HEK293 (cell line): ENCODE measurements around the gene ELAC2.

Source experiments
- GLIS2 ChIP-seq: fragments of 450-650 bp; formaldehyde crosslinking; IDR thresholded peaks from 2 replicates; pipeline ENCODE4 v1.5.1; 2016; ENCODE audit warnings: missing biosample characterization, missing genetic modification characterization
- ZNF114 ChIP-seq: fragments of 450-650 bp; formaldehyde crosslinking; IDR thresholded peaks from 2 replicates; pipeline ENCODE4 v1.5.0; 2017; ENCODE audit warnings: missing biosample characterization, missing genetic modification characterization
- ZNF138 ChIP-seq: fragments of 450-650 bp; formaldehyde crosslinking; IDR thresholded peaks from 2 replicates; pipeline ENCODE4 v1.5.1; 2016; ENCODE audit warnings: missing biosample characterization, missing genetic modification characterization, borderline replicate concordance
- ZNF184 ChIP-seq: fragments of 450-650 bp; IDR thresholded peaks from 2 replicates; pipeline ENCODE4 v1.5.1; 2018; ENCODE audit warnings: missing biosample characterization, mild to moderate bottlenecking, missing genetic modification characterization
- ZNF416 ChIP-seq: fragments of 450-650 bp; formaldehyde crosslinking; IDR thresholded peaks from 2 replicates; pipeline ENCODE4 v1.5.1; 2016; ENCODE audit warnings: missing biosample characterization, missing genetic modification characterization
- ZNF510 ChIP-seq: fragments of 450-650 bp; formaldehyde crosslinking; IDR thresholded peaks from 2 replicates; pipeline ENCODE4 v1.5.1; 2018; ENCODE audit warnings: mild to moderate bottlenecking, missing genetic modification characterization, missing biosample characterization; ENCODE audit not compliant: insufficient replicate concordance
- ZNF585B ChIP-seq: fragments of 450-650 bp; formaldehyde crosslinking; IDR thresholded peaks from 2 replicates; pipeline ENCODE4 v1.5.1; 2016; ENCODE audit warnings: missing biosample characterization, missing genetic modification characterization
- TF ChIP-seq, protein P1 (sequence below): fragments of 450-650 bp; formaldehyde crosslinking; IDR thresholded peaks from 2 replicates; pipeline ENCODE4 v1.5.1; 2016; ENCODE audit warnings: missing biosample characterization, missing genetic modification characterization
- TF ChIP-seq, protein P2 (sequence below): fragments of 450-650 bp; formaldehyde crosslinking; IDR thresholded peaks from 2 replicates; pipeline ENCODE4 v1.5.1; 2016; ENCODE audit warnings: missing biosample characterization, missing genetic modification characterization

DNA sequence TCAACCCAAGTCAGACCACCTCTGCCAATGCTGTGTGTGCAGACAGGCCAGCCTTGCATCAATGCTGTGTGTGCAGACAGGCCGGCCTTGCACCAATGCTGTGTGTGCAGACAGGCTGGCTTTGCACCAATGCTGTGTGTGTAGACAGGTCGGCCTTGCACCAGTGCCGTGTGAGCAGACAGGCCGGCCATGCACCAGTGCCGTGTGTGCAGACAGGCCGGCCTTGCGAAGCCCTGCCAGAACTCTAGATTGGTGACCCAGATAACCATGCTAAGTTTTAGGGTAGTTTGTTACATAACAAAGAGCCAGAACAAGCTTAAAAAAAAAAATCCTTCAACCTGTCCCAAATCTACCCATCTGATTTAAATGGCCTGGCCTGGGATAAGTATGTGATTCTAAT is 54.3 kb downstream of the ELAC2 start:
- TF ChIP-seq GLIS2 = no peak
- TF ChIP-seq, protein P1, sequence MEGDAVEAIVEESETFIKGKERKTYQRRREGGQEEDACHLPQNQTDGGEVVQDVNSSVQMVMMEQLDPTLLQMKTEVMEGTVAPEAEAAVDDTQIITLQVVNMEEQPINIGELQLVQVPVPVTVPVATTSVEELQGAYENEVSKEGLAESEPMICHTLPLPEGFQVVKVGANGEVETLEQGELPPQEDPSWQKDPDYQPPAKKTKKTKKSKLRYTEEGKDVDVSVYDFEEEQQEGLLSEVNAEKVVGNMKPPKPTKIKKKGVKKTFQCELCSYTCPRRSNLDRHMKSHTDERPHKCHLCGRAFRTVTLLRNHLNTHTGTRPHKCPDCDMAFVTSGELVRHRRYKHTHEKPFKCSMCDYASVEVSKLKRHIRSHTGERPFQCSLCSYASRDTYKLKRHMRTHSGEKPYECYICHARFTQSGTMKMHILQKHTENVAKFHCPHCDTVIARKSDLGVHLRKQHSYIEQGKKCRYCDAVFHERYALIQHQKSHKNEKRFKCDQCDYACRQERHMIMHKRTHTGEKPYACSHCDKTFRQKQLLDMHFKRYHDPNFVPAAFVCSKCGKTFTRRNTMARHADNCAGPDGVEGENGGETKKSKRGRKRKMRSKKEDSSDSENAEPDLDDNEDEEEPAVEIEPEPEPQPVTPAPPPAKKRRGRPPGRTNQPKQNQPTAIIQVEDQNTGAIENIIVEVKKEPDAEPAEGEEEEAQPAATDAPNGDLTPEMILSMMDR = no peak
- TF ChIP-seq ZNF416 (tag by site-specific recombination) = no peak
- no peak for TF ChIP-seq ZNF184 (tag by site-specific recombination)
- TF ChIP-seq ZNF585B (tag by site-specific recombination) = no peak
- TF ChIP-seq, protein P2, sequence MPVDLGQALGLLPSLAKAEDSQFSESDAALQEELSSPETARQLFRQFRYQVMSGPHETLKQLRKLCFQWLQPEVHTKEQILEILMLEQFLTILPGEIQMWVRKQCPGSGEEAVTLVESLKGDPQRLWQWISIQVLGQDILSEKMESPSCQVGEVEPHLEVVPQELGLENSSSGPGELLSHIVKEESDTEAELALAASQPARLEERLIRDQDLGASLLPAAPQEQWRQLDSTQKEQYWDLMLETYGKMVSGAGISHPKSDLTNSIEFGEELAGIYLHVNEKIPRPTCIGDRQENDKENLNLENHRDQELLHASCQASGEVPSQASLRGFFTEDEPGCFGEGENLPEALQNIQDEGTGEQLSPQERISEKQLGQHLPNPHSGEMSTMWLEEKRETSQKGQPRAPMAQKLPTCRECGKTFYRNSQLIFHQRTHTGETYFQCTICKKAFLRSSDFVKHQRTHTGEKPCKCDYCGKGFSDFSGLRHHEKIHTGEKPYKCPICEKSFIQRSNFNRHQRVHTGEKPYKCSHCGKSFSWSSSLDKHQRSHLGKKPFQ (tag by site-specific recombination) = no peak
- no peak for TF ChIP-seq ZNF510 (tag by site-specific recombination)
- TF ChIP-seq ZNF138 (tag by site-specific recombination) = no peak
- TF ChIP-seq ZNF114 (tag by site-specific recombination) = no peak
